Hindlimb muscle (tissue), 1 donor: ENCODE measurements around the gene SLC16A8. TPM values are rescaled to one million over a fixed set of nuclear protein-coding genes. Genes with fewer than 3 reads are reported as not detected.
"Not testable (repeated sequence)": the region's sequence is repeated elsewhere in the genome, so short reads cannot be mapped to it uniquely, and the experiment has no call there.

Source experiments
- DNase-seq: peaks from one replicate; pipeline ENCODE4 v3.0.0-alpha.2; 2013
- polyA plus RNA-seq: library from polyadenylated mRNA; unstranded; fragments of 120-200 nt; gene quantifications from one replicate; pipeline ENCODE4 v1.2.1, GENCODE V29; 2013; ENCODE audit not compliant: insufficient read length

The SLC16A8 gene
- polyA plus RNA-seq, 1 donor, result 3.5 TPM

DNA sequence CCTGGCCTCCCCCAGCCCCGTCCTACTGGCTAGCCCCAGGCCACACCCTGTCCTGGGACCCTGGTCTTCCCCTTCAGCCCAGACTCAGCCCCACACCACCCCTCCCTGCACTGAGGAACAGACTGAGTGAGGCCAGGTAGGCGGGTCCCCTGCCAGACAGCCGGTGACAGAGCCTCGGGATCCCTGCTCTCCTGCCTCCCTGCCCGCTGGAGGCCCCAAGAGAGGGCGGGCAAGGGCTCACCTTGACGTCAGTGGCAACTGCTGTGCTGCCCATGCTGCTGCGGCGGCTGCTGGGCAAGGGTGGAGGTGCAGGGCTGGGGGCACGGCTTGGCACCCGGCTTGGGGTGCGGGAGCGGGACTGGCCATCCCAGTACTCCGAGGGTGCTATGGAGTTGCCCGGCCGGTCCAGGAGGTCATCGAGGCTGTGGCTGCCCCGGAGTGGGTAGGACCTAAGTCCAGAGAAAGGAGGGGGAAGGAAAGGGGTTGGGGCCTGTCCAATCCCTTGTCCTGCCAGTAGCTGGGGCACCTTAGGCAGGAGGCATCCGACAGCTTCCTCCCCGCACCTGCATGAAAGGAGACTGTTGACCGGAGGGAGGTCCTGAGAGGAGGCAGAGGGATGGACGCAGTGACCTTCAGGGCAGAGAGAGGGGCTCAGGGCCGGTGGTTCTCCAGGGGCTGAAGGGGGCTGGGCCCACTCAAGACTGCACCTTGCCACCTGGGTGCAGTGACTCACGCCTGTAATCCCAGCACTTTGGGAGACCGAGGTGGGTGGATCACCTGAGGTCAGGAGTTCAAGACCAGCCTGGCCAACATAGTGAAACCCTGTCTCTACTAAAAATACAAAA lies 2.2 kb upstream of the SLC16A8 start:
- DNase-seq, result no peak

DNA sequence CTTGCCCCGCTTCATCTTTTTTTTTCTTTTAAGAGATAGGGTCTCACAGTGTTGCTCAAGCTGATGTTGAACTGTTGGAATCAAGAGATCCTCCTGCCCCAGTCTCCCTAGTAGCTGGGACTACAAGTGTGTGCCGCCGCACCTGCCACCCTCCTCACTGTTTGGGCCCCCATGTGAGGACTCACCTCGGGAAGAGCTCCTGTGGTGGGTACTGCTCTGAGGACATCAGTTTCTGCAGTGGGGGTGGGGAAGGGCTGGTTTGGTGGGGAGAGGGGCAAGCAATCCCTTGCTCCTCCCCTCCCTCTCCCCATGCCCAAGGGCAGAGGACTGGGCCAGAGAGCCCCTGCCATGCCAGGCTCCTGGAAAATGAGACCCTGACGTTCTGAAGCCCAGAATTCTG lies 1.5 kb upstream of the SLC16A8 start:
- no peak for DNase-seq

GRCh38 chr22:38085056-38085455 lies 1.1 kb upstream of the SLC16A8 start:
- DNase-seq, result no peak

GRCh38 chr22:38082986-38083710 lies 836 bp downstream of the SLC16A8 start:
- no peak for DNase-seq

GRCh38 chr22:38081941-38082828 lies 1.8 kb downstream of the SLC16A8 start:
- DNase-seq, result no peak

DNA sequence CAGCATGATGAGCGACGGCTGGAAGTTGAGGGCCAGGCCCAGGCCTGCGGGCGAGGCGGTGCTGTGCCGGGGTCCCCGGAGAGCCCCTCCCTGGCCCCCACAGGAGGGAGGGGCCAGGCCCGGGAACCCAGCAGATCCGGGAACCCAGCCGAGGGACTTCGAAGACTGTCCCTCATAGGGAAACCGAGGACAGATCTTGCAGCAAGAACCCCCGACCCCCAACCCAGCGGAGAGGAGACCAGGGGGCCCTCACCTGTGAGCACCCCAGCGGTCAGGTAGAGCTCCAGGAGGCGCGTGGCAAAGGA lies 2.4 kb downstream of the SLC16A8 start:
- DNase-seq, result no peak

DNA sequence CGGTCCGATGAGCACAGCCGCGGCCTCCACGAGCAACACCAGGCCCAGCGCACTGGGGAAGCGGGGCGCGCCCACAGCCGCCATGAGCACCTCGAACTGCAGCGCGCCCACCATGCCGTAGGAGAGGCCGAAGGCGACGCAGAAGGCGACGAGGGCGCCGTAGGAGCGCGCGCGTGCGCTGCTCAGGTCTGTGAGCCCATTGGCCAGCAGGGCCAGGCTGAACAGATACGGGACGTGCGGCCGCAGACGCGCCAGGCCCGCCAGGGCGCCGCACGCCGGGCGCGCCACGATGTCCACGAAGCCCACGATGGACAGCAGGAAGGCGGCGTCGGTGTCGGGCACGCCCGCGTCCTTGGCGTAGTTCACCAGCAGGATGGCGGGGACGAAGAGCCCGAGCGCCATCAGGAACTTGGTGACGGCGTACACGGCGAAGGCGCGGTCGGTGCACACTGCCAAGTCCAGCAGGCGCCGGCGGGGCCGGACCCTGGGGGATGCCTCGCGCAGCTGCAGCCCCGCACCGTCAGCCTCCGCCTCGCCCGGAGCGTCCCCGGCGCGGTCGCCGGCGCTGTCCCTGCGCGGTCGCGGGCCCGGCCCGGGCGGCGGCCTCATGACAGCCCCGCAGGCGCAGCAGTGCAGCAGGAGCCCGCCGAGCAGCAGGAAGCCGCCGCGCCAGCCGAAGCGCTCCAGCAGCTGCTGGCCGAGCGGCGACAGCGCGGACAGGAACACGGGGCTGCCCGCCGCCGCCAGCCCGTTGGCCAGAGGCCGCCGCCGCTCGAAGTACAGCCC lies 2.9 kb downstream of the SLC16A8 start:
- DNase-seq, result peak; percentile 63

DNA sequence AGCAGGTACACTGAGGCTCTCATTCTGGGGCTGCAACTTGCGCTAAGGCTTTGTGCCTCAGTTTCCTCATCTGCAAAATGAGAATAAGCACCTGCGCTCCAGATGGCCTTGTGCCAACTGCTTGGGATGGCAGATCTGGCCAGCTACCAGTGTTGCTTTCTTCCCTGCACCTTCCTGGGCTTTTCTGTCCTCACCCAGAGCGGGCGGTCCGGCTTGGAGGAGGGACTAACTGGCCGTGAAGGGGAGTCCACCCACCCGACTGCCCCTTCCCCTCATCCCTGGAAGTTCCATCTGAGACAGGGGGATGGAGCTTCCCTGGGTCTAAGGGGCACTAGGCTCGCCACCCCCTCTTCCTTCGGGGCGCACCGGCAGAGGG lies 3.5 kb downstream of the SLC16A8 start:
- no peak for DNase-seq

GRCh38 chr22:38079804-38080203 lies 4.2 kb downstream of the SLC16A8 start:
- no peak for DNase-seq

DNA sequence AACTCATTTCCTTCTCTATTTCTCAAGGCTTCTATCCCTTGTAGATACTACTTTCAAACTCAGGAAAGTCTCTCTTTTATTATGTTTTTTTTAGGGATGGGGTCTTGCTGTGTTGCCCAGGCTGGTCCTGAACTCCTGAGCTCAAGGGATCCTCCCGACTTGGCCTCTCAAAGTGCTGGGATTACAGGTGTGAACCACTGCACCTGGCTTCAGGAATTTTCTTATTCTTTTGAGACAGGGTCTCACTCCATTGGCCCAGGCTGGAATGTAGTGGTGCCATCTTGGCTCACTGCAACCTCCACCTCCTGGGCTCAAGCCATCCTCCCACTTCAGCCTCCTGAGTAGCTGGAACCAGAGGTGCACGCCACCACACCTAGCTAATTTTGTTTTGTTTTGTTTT lies 4.8 kb downstream of the SLC16A8 start:
- DNase-seq, result not testable (repeated sequence)

- DNase-seq, result no peak
Observed at GRCh38 chr22:38078046-38078840, 5.7 kb downstream of the SLC16A8 start.

DNA sequence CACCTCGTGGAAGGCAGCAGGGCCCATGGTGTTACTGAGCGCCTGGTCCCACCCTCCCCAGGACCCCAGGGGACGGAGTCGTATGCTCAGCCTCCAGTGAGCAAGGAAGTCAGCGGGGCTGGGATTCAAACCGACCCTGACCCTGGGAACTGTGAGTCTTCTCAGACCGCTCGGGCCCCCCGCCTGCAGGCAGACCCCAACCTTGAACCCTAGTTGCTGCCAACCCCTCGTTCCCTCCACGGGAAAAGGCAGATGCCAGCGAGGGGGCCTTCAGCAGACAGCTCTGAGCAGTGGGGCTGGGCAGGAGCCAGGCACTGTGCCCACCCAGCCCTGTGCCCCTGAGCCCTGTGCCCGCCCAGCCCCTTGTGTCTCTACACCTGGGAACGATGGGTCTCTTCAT lies 6.4 kb downstream of the SLC16A8 start:
- no peak for DNase-seq

- no peak for DNase-seq
Observed at GRCh38 chr22:38077096-38077495, 6.9 kb downstream of the SLC16A8 start.

- no peak for DNase-seq
Observed at GRCh38 chr22:38075961-38076360, 8.0 kb downstream of the SLC16A8 start.

DNA sequence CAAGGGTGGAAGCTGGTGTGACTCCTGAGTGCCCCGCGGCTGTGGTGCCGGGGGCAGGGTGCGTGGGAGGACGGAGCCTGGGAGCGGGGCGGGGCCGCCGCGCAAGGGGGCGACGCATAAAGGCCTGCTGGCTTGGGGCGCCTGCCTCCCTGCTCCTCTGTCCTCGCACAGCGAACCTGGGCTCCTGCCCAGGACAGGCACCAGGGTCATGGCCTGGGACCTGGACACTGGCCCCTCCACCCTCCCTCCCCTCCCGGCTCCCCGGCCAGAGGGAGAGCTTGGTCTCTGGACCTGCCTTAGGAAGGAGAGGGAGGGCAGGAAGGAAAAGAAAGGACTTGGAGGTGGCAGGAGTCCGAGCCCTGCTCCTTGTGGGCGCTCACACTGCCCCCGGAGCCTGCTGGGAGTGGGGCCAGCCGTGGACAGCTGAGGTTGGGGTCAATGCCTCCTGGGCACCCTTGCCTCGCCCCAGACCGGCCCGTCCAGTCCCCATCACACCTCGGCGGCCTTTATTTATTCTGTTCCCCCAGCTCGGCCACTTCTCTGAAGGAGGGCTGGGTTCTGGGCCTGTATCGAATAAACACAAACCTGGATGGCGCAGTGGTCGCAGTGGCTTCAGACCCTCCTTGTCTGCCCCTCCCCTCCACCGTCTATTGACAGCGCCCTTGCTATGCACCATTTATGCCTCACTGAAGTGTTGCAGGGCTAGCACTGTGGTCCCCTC lies 8.7 kb downstream of the SLC16A8 start:
- no peak for DNase-seq

- DNase-seq, result no peak
Observed at GRCh38 chr22:38074181-38075104, 9.5 kb downstream of the SLC16A8 start.

DNA sequence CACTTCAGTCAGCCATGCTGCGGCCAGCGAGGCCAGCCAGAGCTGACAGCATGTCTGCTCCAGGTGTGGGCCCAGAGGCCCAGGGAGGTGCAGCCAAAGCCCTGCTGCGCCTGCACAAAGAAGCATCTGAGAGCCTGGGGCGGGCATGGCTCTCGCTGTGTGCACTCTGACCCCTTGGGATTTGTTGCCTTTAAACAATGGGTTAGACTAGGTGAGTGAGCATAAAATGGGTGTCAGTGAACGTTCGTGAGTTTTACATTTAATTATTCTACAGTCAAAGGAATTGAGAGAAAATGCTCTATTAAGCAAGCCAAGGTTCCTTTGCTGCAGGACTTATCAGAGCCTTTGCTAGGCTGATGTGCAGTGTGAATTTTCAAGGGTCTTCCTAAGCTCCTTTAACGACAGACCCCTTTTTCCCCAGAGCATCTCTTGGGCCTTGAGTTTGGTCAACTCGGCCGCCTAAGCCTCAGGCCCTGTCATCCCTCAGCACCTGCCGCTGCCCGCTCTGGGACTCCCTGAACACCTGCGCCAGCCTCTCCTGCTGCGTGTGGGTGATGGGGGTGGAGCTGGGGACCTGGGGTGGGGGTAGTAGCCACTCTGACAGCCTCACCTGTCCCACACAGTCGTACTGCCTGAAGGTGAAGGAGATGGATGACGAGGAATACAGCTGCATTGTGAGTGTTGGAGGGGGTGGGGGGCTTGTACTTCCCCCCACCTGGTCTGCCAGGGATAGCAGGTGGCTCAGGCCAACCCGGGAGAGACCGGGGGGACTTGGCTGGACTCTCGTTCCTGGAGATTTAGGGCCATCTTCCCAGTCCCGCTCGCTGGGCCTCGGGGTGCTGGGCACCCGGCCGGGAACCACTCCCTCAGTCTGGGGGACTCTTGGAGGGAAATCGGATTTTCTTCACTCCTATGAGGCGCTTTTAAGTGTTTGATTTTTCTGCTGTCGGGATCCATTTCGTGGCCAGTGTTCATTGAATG lies 10.5 kb downstream of the SLC16A8 start:
- DNase-seq, result no peak
